ENCODE data around the gene BEND6.
"Not testable (repeated sequence)": the region's sequence is repeated elsewhere in the genome, so short reads cannot be mapped to it uniquely, and the experiment has no call there.

- TF ChIP-seq CTCF (conservative IDR thresholded peaks at IDR 0.05 in 1 of 2, IDR thresholded peaks at IDR 0.05 in 1 of 2; ENCODE audit: low read depth in 1 of 2, low read length in 2 of 2); EZH2 (IDR thresholded peaks at IDR 0.05; ENCODE audit: low read length, missing control alignments): not testable (repeated sequence)
Observed at GRCh38 chr6:57047257-57047585, 92.3 kb downstream of the BEND6 start.
